A673 (cell line): Measurements from ENCODE around the gene LRCH1. TPM values are rescaled to one million over a fixed set of nuclear protein-coding genes. Genes with fewer than 3 reads are reported as not detected.
A peak's percentile ranks its signal among the peaks of the same experiment; 100 is the strongest.

Source experiments
- BruUV-seq: library from RNA; stranded (reverse); fragments of 400-500 nt; replicated peaks from 2 replicates; lab custom pipeline; 2021; lab: Mats Ljungman, UMichigan
- CTCF ChIA-PET: fragments of 300-600 bp; sonication (Branson Sonifier 250); formaldehyde crosslinking; loops from one replicate; lab custom pipeline; 2022; ENCODE audit warnings: antibody characterized with exemption; lab: Charles Lee
- POLR2A ChIA-PET: fragments of 300-600 bp; sonication (Branson Sonifier 250); formaldehyde crosslinking; loops from one replicate; lab custom pipeline; 2022; ENCODE audit warnings: antibody characterized with exemption; ENCODE audit not compliant: low non-redundant PET; lab: Charles Lee
- DNase-seq: peaks from one replicate; pipeline ENCODE4 v3.0.0-alpha.2; 2015; ENCODE audit warnings: low spot score
- H3K27ac ChIP-seq: fragments of 200-600 bp; sonication (generic); 2 replicates; pipeline ENCODE4 v1.5.1; 2016; ENCODE audit warnings: mixed run types, low read depth, mild to moderate bottlenecking, mixed read lengths, antibody characterized with exemption, low read length; ENCODE audit not compliant: poor library complexity, severe bottlenecking
- H3K27me3 ChIP-seq: fragments of 200-600 bp; sonication (generic); replicated peaks from 2 replicates; pipeline ENCODE4 v1.6.1; 2017; ENCODE audit warnings: mixed run types, low read depth, mild to moderate bottlenecking, mixed read lengths, antibody characterized with exemption, low read length; ENCODE audit not compliant: insufficient read depth, poor library complexity
- H3K36me3 ChIP-seq: fragments of 200-600 bp; sonication (generic); 2 replicates; pipeline ENCODE4 v1.6.1; 2016; ENCODE audit warnings: mixed run types, mild to moderate bottlenecking, mixed read lengths, antibody characterized with exemption, low read length; ENCODE audit not compliant: insufficient read depth, poor library complexity, severe bottlenecking
- H3K4me1 ChIP-seq: fragments of 200-600 bp; sonication (generic); 2 replicates; pipeline ENCODE4 v1.6.1; 2017; ENCODE audit warnings: mixed run types, mild to moderate bottlenecking, mixed read lengths, antibody characterized with exemption, low read length; ENCODE audit not compliant: insufficient read depth, poor library complexity, severe bottlenecking
- H3K4me3 ChIP-seq: fragments of 200-600 bp; sonication (generic); 2 replicates; pipeline ENCODE4 v1.5.1; 2016; ENCODE audit warnings: low read depth, mixed run types, mild to moderate bottlenecking, mixed read lengths, low read length; ENCODE audit not compliant: poor library complexity, severe bottlenecking
- H3K9me3 ChIP-seq: fragments of 200-600 bp; sonication (generic); 2 replicates; pipeline ENCODE4 v1.6.1; 2016; ENCODE audit warnings: mixed run types, low read depth, mild to moderate bottlenecking, mixed read lengths, antibody characterized with exemption, low read length; ENCODE audit not compliant: poor library complexity, severe bottlenecking
- EZH2 ChIP-seq: fragments of 200-600 bp; sonication (generic); IDR thresholded peaks from 2 replicates; pipeline ENCODE4 v1.6.1; 2017; ENCODE audit warnings: borderline replicate concordance, low read depth, mild to moderate bottlenecking, mixed read lengths, antibody characterized with exemption, low read length; ENCODE audit not compliant: poor library complexity, severe bottlenecking
- intact Hi-C: fragments of 100-400 bp; cut with micrococcal nuclease; formaldehyde crosslinking; loops from one replicate; pipeline ENCODE4 v1.10.0; 2022; ENCODE audit not compliant: unreplicated experiment
- total RNA-seq: library from RNA; stranded (reverse); gene quantifications from 2 replicates; pipeline ENCODE4 v1.2.3, GENCODE V29; 2021
- TF ChIP-seq, protein P1 (sequence below): fragments of 300-800, 200-600 bp; sonication (generic); conservative IDR thresholded peaks from 2 replicates; pipeline ENCODE4 v1.5.1; 2017; ENCODE audit warnings: low read depth, mild to moderate bottlenecking, antibody characterized with exemption, low read length, moderate library complexity, mixed read lengths

The LRCH1 gene
- total RNA-seq, 1 experiment from 2014 or later = 25.3 TPM

DNA sequence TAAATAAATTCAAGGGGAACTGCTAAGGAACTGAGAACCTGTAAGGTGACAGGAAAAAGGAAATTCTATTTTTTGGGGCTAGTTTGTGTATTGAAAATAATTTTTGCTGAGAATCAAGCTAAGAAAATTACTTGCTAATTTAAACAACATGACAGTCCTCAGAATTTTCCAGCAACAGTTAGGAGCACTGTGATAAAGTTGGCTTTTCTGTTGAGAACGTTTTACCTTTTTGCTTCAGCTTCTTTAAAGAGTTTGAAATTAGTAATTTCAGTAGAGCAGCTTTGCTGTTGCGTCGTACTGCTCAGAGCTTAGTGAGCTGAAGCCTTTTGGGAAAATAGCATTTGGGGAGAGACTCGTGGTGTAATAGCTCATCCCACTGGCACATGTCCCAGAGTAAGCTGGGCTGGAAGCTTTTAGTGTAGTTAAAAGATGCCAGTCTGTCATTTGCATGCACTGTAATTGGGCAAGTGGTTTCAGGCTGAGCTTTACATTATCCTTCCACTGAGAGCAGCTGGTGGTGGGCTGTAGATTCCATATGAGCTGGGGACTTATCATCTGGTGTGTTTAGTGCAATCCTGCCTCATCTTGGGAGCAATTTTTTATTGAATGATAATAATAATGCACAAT, 69.8 kb downstream of the LRCH1 start:
- TF ChIP-seq, protein P1, sequence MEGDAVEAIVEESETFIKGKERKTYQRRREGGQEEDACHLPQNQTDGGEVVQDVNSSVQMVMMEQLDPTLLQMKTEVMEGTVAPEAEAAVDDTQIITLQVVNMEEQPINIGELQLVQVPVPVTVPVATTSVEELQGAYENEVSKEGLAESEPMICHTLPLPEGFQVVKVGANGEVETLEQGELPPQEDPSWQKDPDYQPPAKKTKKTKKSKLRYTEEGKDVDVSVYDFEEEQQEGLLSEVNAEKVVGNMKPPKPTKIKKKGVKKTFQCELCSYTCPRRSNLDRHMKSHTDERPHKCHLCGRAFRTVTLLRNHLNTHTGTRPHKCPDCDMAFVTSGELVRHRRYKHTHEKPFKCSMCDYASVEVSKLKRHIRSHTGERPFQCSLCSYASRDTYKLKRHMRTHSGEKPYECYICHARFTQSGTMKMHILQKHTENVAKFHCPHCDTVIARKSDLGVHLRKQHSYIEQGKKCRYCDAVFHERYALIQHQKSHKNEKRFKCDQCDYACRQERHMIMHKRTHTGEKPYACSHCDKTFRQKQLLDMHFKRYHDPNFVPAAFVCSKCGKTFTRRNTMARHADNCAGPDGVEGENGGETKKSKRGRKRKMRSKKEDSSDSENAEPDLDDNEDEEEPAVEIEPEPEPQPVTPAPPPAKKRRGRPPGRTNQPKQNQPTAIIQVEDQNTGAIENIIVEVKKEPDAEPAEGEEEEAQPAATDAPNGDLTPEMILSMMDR = no peak
- TF ChIP-seq EZH2 = no peak
- DNase-seq = peak; percentile 96
- POLR2A ChIA-PET = no interaction called here
- peaks cover 61% of the 10 kb centered on the region for H3K4me1 ChIP-seq
- intact Hi-C loops = loop anchor here (5.0 kb wide), 1 partner anchor 70 kb away; the partner anchor contains the start of gene LRCH1
- H3K36me3 ChIP-seq = no peaks in the 10 kb centered on the region
- CTCF ChIA-PET = no interaction called here
- H3K27ac ChIP-seq = peak overlapping the region; percentile 73
- no TSS peak for BruUV-seq
- H3K27me3 ChIP-seq = no peaks in the 10 kb centered on the region
- H3K9me3 ChIP-seq = no peaks in the 10 kb centered on the region
- H3K4me3 ChIP-seq = peak overlapping the region; percentile 23

DNA sequence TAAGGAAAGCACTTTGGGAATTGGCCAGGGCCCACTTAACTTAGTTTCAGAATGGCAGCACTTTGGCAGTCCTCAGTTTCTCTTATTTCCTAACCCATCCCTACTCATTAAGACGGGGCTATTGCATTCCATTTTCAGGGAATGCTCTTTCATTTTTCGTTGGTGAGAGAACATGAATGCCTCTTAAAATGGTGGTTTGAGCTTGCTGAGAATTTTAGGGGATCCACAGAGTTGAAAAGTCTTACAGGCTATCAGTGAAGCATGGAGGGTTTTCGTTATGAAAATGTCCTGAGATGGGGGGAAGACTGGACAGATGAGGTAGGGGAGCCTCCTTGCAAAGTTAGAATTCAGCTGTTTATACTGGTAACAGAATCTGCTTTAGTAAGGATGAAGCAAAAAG, 71.4 kb downstream of the LRCH1 start:
- Histone ChIP-seq H3K9me3 (no peaks in the 10 kb centered on the region), H3K36me3 (no peaks in the 10 kb centered on the region), H3K4me1 (peaks cover 55% of the 10 kb centered on the region), H3K27me3 (no peaks in the 10 kb centered on the region), H3K27ac (no peak overlapping the region), H3K4me3 (no peak overlapping the region)
- ChIA-PET POLR2A (no interaction called here), CTCF (no interaction called here)
- intact Hi-C loops = loop anchor here (5.0 kb wide), 1 partner anchor 72 kb away; the partner anchor contains the start of gene LRCH1
- TF ChIP-seq, protein P1 = no peak
- no peak for TF ChIP-seq EZH2
- DNase-seq = no peak
- no TSS peak for BruUV-seq

DNA sequence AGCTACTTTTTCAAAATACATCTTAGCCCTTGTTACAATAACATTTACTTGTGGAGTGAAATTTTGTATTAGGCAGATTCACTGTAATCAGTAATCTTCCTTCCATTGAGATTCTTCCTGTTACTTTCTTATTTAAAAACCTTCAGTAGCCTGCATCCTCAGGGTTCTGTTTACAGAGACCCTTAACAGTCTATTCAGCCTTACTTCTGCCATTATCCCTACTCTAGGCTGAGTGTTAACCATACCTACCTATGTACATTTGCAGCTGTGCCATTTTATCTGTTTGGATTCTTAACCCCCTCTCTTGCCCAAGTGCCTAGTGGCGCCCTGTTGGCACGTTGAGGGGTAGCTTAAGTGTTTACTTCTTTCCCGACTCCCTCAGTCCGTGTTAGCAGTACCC, 71.9 kb downstream of the LRCH1 start:
- no peak overlapping the region for H3K4me3 ChIP-seq
- intact Hi-C loops = loop anchor here (5.0 kb wide), 1 partner anchor 73 kb away; the partner anchor contains the start of gene LRCH1
- no peaks in the 10 kb centered on the region for H3K27me3 ChIP-seq
- ChIA-PET POLR2A (no interaction called here), CTCF (no interaction called here)
- no peak for DNase-seq
- no peak overlapping the region for H3K27ac ChIP-seq
- BruUV-seq = no TSS peak
- TF ChIP-seq EZH2 = no peak
- TF ChIP-seq, protein P1 = no peak
- H3K36me3 ChIP-seq = no peaks in the 10 kb centered on the region
- H3K4me1 ChIP-seq = peaks cover 59% of the 10 kb centered on the region
- H3K9me3 ChIP-seq = no peaks in the 10 kb centered on the region
